Liver (tissue), 9 donors: Measurements from ENCODE around the gene LIMCH1. TPM values are rescaled to one million over a fixed set of nuclear protein-coding genes. Genes with fewer than 3 reads are reported as not detected.
"Not testable (repeated sequence)": the region's sequence is repeated elsewhere in the genome, so short reads cannot be mapped to it uniquely, and the experiment has no call there.

ENCODE experiments used
- DNase-seq: peaks from one replicate; pipeline ENCODE4 v3.0.0-alpha.2; 2017; ENCODE audit warnings: low spot score
- H3K27ac ChIP-seq, 2 donors: one replicate each; pipeline ENCODE4 v1.7.0; 2013; ENCODE audit warnings: inconsistent platforms in 2 of 2, low read length in 2 of 2, control low read depth in 1 of 2, low read depth in 1 of 2, mild to moderate bottlenecking in 1 of 2
- H3K27me3 ChIP-seq, 4 donors: one replicate each; pipeline versions ENCODE4 v1.6.1 to v1.7.0; 2013; ENCODE audit warnings: low read length in 3 of 4, inconsistent platforms in 1 of 4, mild to moderate bottlenecking in 1 of 4, moderate library complexity in 1 of 4; ENCODE audit not compliant: control insufficient read depth in 4 of 4, insufficient read depth in 4 of 4
- H3K36me3 ChIP-seq, 4 donors: one replicate each; pipeline versions ENCODE4 v1.6.1 to v1.7.0; 2013; ENCODE audit warnings: low read length in 3 of 4, mild to moderate bottlenecking in 3 of 4, low read depth in 1 of 4, moderate library complexity in 1 of 4; ENCODE audit not compliant: control insufficient read depth in 4 of 4, insufficient read depth in 3 of 4
- H3K4me1 ChIP-seq, 4 donors: one replicate each; pipeline versions ENCODE4 v1.6.1 to v1.7.0; 2013; ENCODE audit warnings: low read length in 3 of 4, mild to moderate bottlenecking in 3 of 4, moderate library complexity in 1 of 4; ENCODE audit not compliant: control insufficient read depth in 4 of 4, insufficient read depth in 4 of 4
- H3K4me3 ChIP-seq, 3 donors: one replicate each; pipeline versions ENCODE4 v1.6.1 to v1.7.0; 2013; ENCODE audit warnings: low read length in 3 of 3, control low read depth in 1 of 3, low read depth in 1 of 3, mild to moderate bottlenecking in 1 of 3
- H3K9ac ChIP-seq, 2 donors: one replicate each; pipeline ENCODE4 v1.7.0; 2013; ENCODE audit warnings: low read length in 2 of 2, mild to moderate bottlenecking in 2 of 2, moderate library complexity in 2 of 2, control low read depth in 1 of 2, low read depth in 1 of 2
- H3K9me3 ChIP-seq, 4 donors: one replicate each; pipeline versions ENCODE4 v1.6.1 to v1.7.0; 2013; ENCODE audit warnings: low read length in 3 of 4; ENCODE audit not compliant: control insufficient read depth in 4 of 4
- ATF3 ChIP-seq: IDR thresholded peaks from 2 replicates; pipeline ENCODE4 v1.6.1; 2016; ENCODE audit warnings: antibody characterized with exemption
- EGR1 ChIP-seq, 2 donors: IDR thresholded peaks; 2 replicates each; pipeline ENCODE4 v1.6.1; 2016 to 2018; ENCODE audit warnings: antibody characterized with exemption in 2 of 2, low read depth in 2 of 2
- FOXA1 ChIP-seq: IDR thresholded peaks from 2 replicates; pipeline ENCODE4 v1.6.1; 2016; ENCODE audit warnings: antibody characterized with exemption
- FOXA2 ChIP-seq: IDR thresholded peaks from 2 replicates; pipeline ENCODE4 v1.6.1; 2016; ENCODE audit warnings: antibody characterized with exemption
- GABPA ChIP-seq, 2 donors: IDR thresholded peaks in 1 of 2; conservative IDR thresholded peaks in 1 of 2; 2 replicates each; pipeline ENCODE4 v1.6.1; 2016; ENCODE audit warnings: antibody characterized with exemption in 2 of 2, mild to moderate bottlenecking in 1 of 2, moderate library complexity in 1 of 2
- HNF4G ChIP-seq: IDR thresholded peaks from 2 replicates; pipeline ENCODE4 v1.6.1; 2016; ENCODE audit warnings: antibody characterized with exemption
- JUND ChIP-seq, 2 donors: IDR thresholded peaks; 2 replicates each; pipeline ENCODE4 v1.6.1; 2016; ENCODE audit warnings: antibody characterized with exemption in 2 of 2
- NR2F2 ChIP-seq: IDR thresholded peaks from 2 replicates; pipeline ENCODE4 v1.6.1; 2016; ENCODE audit warnings: antibody characterized with exemption
- RAD21 ChIP-seq, 2 donors: IDR thresholded peaks; 2 replicates each; pipeline ENCODE4 v1.6.1; 2016; ENCODE audit warnings: antibody characterized with exemption in 2 of 2, mild to moderate bottlenecking in 2 of 2
- REST ChIP-seq: IDR thresholded peaks from 2 replicates; pipeline ENCODE4 v1.6.1; 2016; ENCODE audit warnings: antibody characterized with exemption, mild to moderate bottlenecking
- SP1 ChIP-seq: IDR thresholded peaks from 2 replicates; pipeline ENCODE4 v1.6.1; 2018; ENCODE audit warnings: antibody characterized with exemption, mild to moderate bottlenecking
- TAF1 ChIP-seq: conservative IDR thresholded peaks from 2 replicates; pipeline ENCODE4 v1.6.1; 2016; ENCODE audit warnings: antibody characterized with exemption, mild to moderate bottlenecking
- YY1 ChIP-seq: IDR thresholded peaks from 2 replicates; pipeline ENCODE4 v1.6.1; 2016; ENCODE audit warnings: antibody characterized with exemption, mild to moderate bottlenecking
- ZBTB33 ChIP-seq: IDR thresholded peaks from 2 replicates; pipeline ENCODE4 v1.6.1; 2016; ENCODE audit warnings: antibody characterized with exemption
- WGBS: extraction: QIAGEN DNeasy Blood & Tissue Kit; methylation state at CpG from one replicate; pipeline ENCODE4 v1.1.7; 2013; 5-methylcytosine and 5-hydroxymethylcytosine counted together
- polyA plus RNA-seq, 2 donors: library from polyadenylated mRNA; stranded (reverse) in 1 of 2; unstranded in 1 of 2; fragments of 200-250 nt in 1 of 2; fragments of >200 nt in 1 of 2; fragmentation: Nextera tagmentation in 1 of 2; extraction: Ambion mirVana in 1 of 2; gene quantifications; one replicate each; pipeline versions ENCODE4 v1.2.1 to v1.2.3, GENCODE V29; 2013 to 2015
- total RNA-seq, 2 donors: library from RNA; depleted of rRNA; stranded (reverse); fragments of >200 nt; gene quantifications; one replicate each; pipeline ENCODE4 v1.2.3, GENCODE V29; 2014
- TF ChIP-seq, protein P1 (sequence below): IDR thresholded peaks from 2 replicates; pipeline ENCODE4 v1.6.1; 2016; ENCODE audit warnings: antibody characterized with exemption
- TF ChIP-seq, protein P2 (sequence below): fragments of 150-350 bp; IDR thresholded peaks from 2 replicates; pipeline ENCODE4 v1.5.1; 2017; ENCODE audit warnings: improper control_type of control experiment, low read depth, low read length; ENCODE audit not compliant: missing input control
- donor health status: healthy.
- donor health status: healthy.
- donor health status: healthy.
- donor health status: healthy.
- donor health status: healthy.

LIMCH1 gene
- total and polyA plus RNA-seq, 4 donors = 2.0 to 30.6 (median 8.1) TPM

DNA sequence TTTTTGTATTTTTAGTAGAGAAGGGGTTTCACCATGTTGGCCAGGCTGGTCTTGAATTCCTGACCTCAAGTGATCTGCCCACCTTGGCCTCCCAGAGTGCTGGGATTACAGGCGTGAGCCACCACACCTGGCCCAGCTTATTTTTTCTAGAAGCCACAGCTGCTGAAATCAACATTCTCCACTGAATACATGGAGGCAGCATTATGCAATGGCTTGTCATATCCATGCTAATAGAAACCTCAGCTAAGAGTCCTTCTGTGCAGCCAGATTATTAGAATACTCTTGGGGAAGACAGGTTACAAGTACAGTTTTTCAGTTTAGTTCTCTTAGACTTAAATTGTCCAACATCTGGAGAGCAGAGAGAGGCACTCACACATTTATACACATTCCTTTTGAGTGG is 104.8 kb downstream of the LIMCH1 start:
- DNase-seq, H3K9ac ChIP-seq, H3K4me3 ChIP-seq, H3K9me3 ChIP-seq, H3K27me3 ChIP-seq, H3K36me3 ChIP-seq, H3K4me1 ChIP-seq, H3K27ac ChIP-seq: not testable (repeated sequence)
- 97% methylated on average over 1 of the region's 1 CpG for WGBS

DNA sequence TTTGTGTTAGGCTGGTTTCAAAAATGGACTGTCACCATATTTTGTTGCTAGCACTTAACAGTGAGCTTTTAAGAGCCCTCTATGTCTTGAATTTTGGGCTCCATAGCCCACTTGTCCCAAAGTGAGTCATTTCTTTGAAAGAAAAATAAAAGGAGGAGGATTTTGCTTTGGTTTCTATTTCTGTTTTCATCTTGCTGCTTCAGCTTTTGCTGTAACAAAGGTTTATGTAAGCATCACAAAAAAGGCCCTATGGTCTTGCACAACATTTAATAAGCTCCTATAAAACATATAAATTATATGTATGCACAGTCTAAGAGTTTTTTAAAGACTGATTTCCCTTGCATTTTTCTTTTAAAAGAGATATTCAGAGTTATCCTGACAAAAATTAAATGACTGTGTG is 105.4 kb downstream of the LIMCH1 start:
- H3K27ac ChIP-seq = no peak overlapping the region
- peaks cover 0 to 9% (median 4%) of the 10 kb centered on the region in 4 donors for H3K4me1 ChIP-seq
- H3K9ac ChIP-seq = no peak overlapping the region
- no peak for TF ChIP-seq YY1
- TF ChIP-seq NR2F2 = no peak
- TF ChIP-seq, protein P1, sequence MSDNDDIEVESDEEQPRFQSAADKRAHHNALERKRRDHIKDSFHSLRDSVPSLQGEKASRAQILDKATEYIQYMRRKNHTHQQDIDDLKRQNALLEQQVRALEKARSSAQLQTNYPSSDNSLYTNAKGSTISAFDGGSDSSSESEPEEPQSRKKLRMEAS = no peak
- TF ChIP-seq TAF1 = no peak
- no peak for TF ChIP-seq ATF3
- TF ChIP-seq GABPA (IDR thresholded peaks at IDR 0.05 in 1 of 2, conservative IDR thresholded peaks at IDR 0.05 in 1 of 2) = no peak
- no peak for TF ChIP-seq SP1
- no peak for TF ChIP-seq JUND (IDR thresholded peaks at IDR 0.05)
- no peak for TF ChIP-seq REST
- no peak for TF ChIP-seq FOXA2
- TF ChIP-seq RAD21 (IDR thresholded peaks at IDR 0.05) = no peak
- TF ChIP-seq, protein P2, sequence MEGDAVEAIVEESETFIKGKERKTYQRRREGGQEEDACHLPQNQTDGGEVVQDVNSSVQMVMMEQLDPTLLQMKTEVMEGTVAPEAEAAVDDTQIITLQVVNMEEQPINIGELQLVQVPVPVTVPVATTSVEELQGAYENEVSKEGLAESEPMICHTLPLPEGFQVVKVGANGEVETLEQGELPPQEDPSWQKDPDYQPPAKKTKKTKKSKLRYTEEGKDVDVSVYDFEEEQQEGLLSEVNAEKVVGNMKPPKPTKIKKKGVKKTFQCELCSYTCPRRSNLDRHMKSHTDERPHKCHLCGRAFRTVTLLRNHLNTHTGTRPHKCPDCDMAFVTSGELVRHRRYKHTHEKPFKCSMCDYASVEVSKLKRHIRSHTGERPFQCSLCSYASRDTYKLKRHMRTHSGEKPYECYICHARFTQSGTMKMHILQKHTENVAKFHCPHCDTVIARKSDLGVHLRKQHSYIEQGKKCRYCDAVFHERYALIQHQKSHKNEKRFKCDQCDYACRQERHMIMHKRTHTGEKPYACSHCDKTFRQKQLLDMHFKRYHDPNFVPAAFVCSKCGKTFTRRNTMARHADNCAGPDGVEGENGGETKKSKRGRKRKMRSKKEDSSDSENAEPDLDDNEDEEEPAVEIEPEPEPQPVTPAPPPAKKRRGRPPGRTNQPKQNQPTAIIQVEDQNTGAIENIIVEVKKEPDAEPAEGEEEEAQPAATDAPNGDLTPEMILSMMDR = no peak
- no peak for TF ChIP-seq FOXA1
- TF ChIP-seq HNF4G = no peak
- TF ChIP-seq EGR1 (IDR thresholded peaks at IDR 0.05; ENCODE audit: low read depth in 2 of 2) = no peak
- TF ChIP-seq ZBTB33 = no peak
- no peaks in the 10 kb centered on the region for H3K27me3 ChIP-seq
- DNase-seq = no peak
- peaks cover 0 to 4% (median 2%) of the 10 kb centered on the region in 4 donors for H3K36me3 ChIP-seq
- H3K9me3 ChIP-seq = no peaks in the 10 kb centered on the region
- H3K4me3 ChIP-seq = no peak overlapping the region
